HG03469 (cell line): ENCODE data around the gene DOCK8.
A peak's percentile ranks its signal among the peaks of the same experiment; 100 is the strongest.

ENCODE experiments used
- ATAC-seq: cut with Tn5 transposase; IDR thresholded peaks from one replicate; pipeline ENCODE4 v1.9.1; 2021; ENCODE audit warnings: mild to moderate bottlenecking, moderate library complexity, moderate number of reproducible peaks; ENCODE audit not compliant: unreplicated experiment

DOCK8 gene

DNA sequence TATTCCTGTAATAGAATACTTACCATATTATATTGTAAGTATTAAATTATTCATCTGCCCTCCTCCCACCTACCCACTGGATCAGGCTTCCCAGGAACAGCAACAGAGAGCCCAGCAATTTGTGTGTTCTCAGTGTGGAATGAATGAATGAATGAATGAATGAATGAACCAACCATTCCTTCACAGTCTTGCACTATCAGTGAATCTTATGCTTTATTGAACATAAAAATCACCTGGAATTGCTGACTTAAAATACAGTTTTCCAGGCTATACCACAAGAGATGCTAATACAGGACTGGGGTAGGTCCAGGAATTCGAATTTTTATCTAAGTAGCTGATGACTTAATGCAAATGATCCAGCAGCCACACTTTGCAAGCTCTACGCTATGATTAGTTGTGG lies 51.6 kb downstream of the DOCK8 start:
- no peak for ATAC-seq

DNA sequence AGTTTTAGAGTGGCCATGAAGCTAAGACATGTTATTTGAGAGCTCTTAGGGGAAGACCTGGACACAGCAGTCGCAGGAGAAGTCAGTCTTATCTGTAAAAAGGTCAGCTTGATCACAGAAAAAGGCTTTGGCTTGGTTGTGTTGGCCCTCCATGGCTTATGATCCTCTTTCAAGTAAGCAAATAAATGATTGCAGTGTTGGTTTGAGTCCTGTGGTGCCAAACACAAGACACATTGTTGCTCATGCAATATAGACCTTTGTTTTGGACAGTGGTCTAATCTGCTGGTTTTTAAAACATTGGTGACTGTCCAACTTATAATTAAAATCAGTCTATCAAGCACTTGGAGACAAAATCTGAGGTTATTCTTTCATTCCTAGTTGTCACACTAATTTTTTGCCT lies 54.0 kb downstream of the DOCK8 start:
- ATAC-seq, result no peak

DNA sequence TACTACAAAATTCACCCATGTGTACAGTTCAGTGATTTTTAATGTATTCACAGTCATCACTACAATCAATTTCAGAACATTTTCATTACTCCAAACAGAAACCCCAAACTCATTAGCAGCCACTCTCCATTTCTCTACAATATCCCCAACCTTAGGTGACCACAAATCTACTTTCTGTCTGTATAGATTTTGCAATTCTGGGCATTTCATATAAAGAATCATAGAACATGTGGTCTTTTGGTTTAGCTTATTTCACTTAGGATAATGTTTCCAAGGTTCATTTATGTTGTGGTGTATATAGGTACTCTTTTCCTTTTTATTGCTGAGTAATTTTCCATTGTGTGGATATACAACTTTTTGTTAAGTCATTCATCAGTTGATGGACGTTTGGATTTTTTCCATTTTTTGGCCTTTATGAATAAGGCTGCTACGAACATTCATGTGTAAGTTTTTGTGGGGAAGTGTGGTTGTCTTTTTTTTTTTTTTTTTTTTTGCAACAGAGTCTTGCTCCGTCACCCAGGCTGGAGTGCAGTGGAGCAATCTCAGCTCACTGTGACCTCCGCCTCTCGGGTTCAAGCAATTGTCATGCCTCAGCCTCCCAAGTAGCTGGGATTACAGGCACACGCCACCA lies 54.5 kb downstream of the DOCK8 start:
- ATAC-seq, result no peak

DNA sequence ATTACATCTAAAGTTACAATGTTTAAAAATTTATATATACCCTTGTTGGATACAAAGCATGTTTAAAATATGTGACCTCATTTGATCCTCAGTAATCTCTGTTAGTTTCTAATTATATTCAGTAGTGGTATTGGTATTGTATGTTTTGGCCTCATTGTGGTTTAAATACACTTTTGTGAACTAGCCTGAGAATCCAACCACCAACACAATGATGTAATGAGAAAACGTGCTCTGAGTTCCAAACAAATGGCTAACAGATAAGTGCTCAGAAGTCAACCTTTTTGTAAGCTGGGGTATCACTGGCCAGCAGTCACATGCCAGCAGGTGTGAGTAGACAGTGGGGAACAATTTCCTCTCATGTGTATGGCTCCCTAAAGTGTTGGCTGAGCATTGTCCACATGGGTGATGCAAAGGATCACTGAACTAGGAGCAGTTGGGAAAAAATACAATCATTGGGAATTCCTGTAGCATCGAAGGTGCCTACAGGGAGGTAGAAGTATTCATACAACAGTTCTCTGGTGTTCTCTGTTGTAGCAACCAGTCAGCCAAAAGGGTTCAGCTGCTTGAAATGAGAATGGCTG lies 56.1 kb downstream of the DOCK8 start:
- no peak for ATAC-seq

DNA sequence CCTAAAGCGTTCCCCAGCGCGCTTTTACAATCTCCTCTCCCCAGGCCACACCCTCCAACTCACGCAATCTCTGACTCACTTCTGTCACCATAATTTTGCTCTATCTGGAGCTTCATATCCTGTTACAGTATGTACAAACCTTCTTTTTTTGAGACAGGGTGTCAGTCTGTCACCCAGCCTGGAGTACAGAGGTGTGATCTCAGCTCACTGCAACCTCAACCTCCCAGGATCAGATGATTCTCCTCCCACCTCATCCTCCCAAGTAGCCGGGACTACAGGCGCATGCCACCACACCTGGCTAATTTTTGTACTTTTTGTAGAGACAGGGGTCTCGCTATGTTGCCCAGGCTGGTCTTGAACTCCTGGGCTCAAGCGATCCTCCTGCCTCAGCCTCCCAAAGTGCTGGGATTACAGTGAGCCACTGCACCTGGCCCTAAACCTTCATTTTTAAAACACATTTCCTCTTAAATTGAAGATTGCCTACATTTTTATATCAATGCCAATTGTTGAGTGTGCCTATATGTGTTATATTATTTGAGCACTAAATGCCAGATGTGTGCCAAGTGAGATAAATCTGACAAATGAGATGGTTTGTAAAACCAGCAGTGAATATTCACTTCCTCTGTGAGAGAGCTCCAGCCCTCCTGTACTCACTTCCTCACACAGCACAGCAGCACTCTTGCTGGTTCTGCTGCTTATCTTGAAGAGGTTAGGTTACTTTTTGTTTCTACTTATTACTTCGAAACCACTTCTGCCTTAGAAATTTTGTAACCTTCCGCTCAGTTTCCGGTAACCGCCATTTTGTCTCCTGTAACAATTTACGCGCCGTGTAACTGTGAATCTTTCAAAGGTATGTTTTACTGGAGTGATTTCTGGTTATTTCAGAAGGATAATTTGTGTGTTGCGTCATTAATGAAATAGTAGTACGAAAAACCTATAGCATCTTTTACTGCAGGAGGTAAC lies 57.9 kb downstream of the DOCK8 start:
- ATAC-seq, result peak; percentile 94

DNA sequence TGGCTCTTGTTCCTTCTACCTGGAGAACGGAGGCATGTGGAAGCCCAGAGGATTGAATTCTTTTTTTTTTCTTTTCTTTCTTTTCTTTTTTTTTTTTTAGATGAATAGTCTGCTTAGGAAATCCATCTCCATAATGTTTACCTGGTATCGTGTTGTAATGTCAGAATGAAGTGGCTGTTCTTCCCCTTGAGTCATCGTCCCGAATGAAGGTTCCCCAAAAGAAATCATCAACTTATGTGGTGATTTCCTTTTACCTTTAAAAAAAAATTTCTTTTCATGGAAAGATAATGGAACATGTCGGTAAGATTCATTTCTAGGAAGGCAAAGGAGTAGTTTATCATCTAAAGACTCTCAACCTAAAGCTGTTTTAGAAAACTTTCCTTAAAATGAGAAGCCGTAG lies 59.7 kb downstream of the DOCK8 start:
- no peak for ATAC-seq

DNA sequence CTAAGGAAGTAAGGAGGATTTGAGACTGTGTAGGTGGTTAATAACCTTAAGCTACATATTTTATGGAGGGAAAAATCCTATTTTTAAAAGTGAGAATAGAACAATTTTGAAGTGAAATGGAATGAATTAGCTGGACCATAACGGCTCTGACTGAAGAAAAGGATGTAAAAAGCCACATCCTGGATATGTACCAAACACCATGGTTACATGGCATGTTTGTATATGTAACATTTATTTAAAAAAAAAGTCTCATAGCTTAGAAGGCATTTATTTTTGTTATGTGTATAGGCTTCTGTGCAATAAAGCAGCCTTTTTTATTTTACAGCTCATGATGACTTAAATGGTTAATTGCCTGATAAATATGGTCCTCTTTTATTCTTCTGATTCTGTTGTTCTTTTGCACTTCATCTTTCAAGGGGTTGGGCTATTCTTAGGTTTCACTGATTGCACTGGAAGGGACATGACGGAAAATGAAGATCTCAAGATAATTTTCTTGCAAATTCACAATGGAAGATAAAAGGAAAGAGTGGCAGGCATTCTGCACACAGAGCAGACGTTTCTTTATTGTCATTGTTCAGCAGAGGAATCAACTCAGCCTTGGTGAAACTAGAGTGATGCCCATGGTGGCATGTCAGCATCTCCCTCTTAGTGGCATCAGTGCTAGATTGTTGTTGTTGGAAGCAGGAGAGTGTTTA lies 63.1 kb downstream of the DOCK8 start:
- no peak for ATAC-seq

DNA sequence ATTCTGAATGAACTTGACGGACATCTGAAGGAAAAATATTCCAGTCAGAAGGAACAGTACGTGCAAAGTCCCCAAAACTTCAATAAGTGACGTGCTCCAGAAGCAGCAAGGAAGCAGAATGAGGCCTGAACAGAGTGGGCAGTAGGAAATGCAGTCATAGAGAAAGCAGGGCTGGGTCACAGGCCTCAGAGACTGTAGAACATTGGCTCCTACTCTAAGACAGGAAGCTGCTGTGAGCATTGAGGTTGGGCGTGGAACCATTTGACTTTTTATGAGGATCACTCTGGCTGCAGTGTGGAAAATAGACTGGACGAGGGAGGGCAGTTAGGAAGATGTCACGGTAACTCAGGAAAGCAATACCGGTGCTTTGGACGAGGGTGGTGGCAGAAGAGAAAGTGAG lies 64.0 kb downstream of the DOCK8 start:
- no peak for ATAC-seq

DNA sequence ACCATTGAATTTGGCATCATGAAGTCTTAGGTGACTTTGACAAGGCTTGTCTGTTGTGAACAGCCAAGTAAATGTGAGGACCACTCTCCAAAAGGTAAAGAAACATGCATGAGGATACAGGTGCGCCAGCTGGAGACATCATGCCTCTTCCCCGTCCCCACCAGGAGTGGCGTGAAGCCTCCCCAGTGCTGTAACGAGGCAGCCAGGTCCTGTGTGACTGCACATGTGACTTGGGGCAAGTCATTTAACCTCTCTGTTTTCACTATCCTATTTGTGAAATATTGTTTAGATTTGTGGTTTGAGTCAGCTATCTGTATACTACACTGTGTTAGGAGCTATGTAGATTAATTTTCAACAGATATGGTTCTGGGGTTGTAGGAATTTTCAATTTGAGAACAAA lies 65.0 kb downstream of the DOCK8 start:
- no peak for ATAC-seq

DNA sequence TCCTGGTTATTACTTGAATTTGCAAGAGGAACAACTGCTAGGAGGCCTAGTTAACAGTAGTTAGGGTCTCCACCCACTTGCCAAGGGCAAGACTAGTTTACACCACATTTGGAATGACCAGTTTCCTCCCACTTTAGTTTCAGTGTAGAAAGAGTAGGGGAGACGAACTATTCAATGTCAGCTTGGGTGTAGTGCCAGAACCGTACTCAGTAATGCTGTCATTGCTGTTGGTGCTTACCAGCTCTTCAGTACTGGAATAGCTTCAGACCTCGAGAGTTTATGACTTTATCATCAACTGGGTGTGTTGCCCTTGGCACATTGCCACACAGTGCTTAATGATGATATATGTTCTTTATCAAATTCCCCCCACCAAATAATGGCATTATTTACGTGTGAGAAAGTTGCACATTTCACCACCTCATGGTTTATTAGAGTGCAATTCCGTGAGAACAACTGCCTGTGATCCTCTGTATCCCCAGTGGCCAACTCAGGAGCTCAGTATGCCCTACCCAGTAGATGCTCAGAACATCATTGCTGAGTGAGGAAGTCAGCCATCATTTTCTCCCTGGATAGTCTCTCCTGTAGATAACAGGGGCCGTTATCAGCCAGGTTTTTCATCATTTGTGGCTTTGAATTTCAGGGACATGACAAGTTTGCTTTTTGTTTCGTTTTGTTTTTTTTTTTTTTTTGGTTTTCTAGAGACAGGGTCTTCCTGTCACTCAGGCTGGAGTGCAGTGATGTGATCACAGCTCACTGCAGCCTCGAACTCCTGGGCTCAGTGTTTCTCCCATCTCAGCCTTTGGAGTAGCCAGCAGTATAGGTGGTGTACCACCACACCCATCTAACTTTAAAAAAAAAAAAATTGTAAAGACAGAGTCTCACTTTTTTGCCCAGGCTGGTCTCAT lies 67.3 kb downstream of the DOCK8 start:
- ATAC-seq, result no peak

DNA sequence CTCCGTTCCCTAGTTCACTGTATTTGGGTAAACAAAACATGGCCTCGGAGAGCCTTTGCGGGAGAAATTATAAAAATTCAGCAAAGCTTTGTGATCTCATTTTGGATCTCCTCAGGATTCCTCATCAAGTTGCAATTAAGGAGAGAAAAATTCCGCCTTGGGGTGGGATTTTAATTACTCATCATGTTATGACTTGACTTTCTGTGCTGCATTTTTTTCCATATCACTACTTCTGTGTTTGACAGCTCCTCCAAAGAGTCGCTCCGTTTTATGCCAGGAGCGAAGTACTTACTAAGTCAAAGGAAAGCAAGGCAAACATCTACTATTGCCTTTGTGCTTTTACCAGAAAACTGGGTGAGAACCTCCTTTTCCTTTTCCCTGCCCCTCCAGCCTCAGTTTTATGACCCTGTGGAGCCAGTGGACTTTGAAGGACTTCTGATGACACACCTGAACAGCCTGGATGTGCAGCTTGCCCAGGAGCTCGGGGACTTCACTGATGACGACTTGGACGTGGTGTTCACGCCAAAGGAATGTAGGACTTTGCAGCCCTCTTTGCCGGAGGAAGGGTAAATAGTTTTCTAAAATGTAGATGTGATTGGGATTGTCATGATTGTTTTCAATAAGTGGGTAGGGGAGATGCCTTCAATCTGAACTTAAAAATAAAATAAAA lies 71.5 kb downstream of the DOCK8 start:
- no peak for ATAC-seq

DNA sequence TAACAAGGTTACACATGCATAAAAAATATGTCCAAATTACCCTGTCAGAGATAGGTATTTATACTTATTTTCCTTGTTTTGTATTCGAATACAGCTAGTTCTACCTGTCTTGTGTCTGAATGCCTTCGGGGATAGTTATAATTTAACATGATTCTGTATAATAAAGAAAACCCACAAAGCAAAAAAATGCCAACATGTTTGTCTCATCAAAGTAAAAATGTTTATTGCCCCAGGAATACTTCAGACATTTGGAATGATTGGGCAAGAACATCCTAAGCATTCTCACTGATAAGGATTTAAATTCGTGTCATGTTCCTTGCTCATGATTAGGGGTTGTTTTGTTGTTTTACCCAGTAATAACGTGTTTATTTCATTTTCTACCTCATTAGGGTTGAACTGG lies 74.5 kb downstream of the DOCK8 start:
- no peak for ATAC-seq

DNA sequence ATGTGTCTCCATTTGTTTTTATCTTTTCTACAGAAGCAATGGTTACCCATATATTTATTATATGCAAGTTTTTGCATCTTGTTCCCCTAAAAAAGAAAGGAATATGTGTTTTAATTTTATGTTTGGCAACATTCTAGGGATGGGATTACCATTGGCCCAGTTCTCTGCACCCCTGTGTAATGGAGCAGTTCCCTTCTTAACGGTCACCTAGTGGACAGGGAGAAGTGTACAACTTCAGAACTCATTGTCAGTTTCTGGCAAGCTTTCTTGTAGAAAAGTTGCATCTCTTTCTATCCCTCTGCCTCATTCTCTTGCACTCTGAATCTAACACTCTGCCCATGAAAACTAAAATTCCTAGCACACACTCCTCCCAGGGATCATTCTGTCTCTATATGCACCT lies 78.2 kb downstream of the DOCK8 start:
- no peak for ATAC-seq

DNA sequence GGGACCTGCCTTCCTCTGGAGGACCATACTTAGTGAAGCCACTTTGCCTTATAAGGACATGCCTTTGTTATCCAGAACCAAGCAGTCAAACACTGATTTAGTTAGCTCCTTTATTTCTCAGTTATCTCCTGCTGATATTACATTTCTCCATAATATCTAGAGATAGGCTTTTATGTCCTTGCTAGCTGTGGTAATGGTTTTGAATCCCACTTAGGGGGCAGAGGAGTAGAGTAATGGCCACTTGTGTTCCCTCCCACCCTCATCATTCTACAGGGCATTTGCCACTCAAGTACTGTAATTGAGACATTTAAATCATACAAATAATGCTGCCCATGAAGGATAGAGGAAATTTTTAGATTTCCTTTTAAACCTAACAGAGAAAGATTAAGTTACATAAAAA lies 80.9 kb downstream of the DOCK8 start:
- ATAC-seq, result no peak

DNA sequence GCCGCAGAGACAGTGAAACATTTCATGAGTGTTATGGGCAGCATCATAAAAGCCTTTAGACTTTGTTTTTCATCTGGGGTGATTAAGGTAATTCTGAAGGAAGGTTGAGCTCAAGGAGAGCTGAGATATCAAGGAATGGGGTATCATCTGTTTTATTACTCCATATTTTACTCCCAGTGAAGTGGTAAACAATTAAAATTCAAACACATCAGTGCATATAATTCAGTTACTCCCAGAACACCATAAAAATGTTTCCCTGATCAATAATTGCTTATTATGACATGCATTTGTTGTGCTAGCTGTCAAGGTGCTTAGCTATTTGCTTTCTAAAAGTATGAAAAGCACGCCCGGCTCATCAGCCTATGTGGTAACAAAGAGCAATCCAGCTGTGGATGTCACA lies 81.7 kb downstream of the DOCK8 start:
- ATAC-seq, result no peak

DNA sequence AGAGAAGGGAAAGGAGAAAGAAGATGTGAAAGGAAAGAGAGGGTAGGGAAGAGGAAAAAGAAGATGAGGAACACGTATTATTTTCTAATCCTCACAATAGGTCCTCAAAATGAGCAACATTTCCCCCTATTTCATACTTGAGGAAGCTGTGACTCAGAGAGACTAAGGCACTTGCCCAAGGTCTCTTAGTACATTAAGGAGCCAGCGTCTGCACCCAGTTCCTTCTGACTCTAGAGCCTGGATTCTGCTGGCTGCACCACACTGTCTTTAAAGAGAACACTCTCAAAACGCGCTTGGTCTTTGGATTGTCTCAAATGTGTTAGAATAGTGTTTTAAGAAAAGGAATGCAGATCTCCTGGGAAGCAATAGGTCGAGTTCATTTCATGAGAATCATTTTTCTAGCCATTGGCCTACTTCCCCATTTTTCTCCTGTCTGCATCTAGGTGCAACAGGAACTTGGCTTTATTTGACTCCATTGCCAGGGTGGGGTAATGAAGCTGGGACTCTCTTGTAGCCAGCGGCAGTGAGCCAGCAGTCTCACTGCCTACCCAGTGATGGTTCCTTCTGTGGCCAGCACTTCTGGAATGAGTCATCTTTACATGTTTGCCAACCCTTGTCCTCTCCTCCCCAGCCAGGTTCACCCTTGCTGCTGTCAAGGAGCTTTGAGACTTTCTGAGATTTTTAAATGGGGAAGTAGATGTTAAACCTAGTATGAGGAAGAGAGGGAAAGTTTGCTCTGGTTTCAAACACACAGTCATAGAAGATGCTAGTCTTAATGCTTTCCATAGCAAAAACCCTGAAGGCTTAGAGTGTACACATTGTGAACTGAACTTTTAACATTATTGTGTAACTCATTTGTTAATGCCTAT lies 82.7 kb downstream of the DOCK8 start:
- ATAC-seq, result peak; percentile 90

DNA sequence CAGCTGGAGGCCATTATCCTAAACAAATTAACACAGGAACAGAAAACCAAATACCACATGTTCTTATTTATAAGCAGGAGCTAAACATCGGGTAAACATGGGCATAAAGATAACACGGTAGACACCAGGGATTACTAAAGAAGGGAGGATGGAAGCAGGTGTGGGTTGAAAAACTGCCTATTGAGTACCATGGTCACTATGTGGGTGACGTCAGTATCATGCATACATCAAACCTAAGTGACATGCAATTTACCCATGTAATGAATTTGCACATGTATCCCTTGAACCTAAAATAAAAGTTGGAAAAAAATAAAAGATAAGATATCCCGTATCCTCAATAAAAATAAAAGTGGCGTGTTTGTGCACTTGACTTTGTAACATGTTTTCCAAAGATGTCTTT lies 88.8 kb downstream of the DOCK8 start:
- no peak for ATAC-seq

DNA sequence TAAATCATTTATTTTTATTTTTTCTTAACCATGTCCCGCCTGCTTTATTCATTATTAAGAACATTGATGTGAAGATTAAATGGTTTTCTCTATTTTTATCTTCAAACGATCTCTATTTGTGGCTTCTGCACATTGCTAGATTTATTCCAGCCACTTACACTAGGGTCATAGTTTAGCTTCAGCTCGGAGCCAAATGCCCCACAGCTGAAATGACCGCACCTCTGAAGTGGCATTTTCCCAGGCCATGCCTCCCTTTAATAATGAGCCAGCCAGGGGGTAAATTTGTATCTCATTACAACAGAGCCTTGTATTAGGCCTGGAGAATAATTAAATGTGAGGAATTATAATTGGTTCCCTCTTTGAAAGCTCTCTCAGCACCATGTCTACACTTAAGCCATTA lies 89.4 kb downstream of the DOCK8 start:
- no peak for ATAC-seq
